BE2C (cell line): ENCODE results near the gene ITGA6.

Source experiments
- DNase-seq: peaks from one replicate; pipeline ENCODE4 v3.0.0-alpha.2; 2020
- H3K27me3 ChIP-seq: fragments of 250-450 bp; sonication (Bioruptor Pico); 2 replicates; pipeline ENCODE4 v1.5.1; 2020; ENCODE audit warnings: mild to moderate bottlenecking
- H3K36me3 ChIP-seq: fragments of 250-450 bp; sonication (Bioruptor Pico); 2 replicates; pipeline ENCODE4 v1.5.1; 2020; ENCODE audit warnings: mild to moderate bottlenecking
- H3K4me1 ChIP-seq: fragments of 250-450 bp; sonication (Bioruptor Pico); 2 replicates; pipeline ENCODE4 v1.5.1; 2020
- H3K4me3 ChIP-seq: 2 replicates; pipeline ENCODE4 v1.5.1; 2011; ENCODE audit warnings: low read depth, low read length
- H3K9me3 ChIP-seq: fragments of 250-450 bp; sonication (Bioruptor Pico); 2 replicates; pipeline ENCODE4 v1.5.1; 2020
- CTCF ChIP-seq: IDR thresholded peaks from 2 replicates; pipeline ENCODE4 v1.5.1; 2012; ENCODE audit warnings: mild to moderate bottlenecking, low read depth, low read length

Gene ITGA6

GRCh38 chr2:172412984-172413492 lies 14.3 kb upstream of the ITGA6 start:
- Histone ChIP-seq H3K4me1 (no peaks in the 10 kb centered on the region), H3K9me3 (no peaks in the 10 kb centered on the region), H3K36me3 (no peaks in the 10 kb centered on the region), H3K27me3 (no peaks in the 10 kb centered on the region), H3K4me3 (no peak overlapping the region)
- TF ChIP-seq CTCF: no peak
- DNase-seq: no peak

- H3K4me1 ChIP-seq: no peaks in the 10 kb centered on the region
- H3K36me3 ChIP-seq: no peaks in the 10 kb centered on the region
- H3K4me3 ChIP-seq: no peak overlapping the region
- no peak for TF ChIP-seq CTCF
- H3K27me3 ChIP-seq: no peaks in the 10 kb centered on the region
- H3K9me3 ChIP-seq: no peaks in the 10 kb centered on the region
- no peak for DNase-seq
These were observed 12.1 kb upstream of the ITGA6 start for GRCh38 chr2:172415157-172415864.

GRCh38 chr2:172415865-172416183 lies 11.6 kb upstream of the ITGA6 start:
- no peaks in the 10 kb centered on the region for H3K36me3 ChIP-seq
- DNase-seq: no peak
- no peak for TF ChIP-seq CTCF
- no peaks in the 10 kb centered on the region for H3K9me3 ChIP-seq
- H3K4me3 ChIP-seq: no peak overlapping the region
- no peaks in the 10 kb centered on the region for H3K4me1 ChIP-seq
- H3K27me3 ChIP-seq: no peaks in the 10 kb centered on the region

- TF ChIP-seq CTCF: no peak
- Histone ChIP-seq H3K9me3 (no peaks in the 10 kb centered on the region), H3K4me3 (no peak overlapping the region), H3K4me1 (no peaks in the 10 kb centered on the region), H3K36me3 (no peaks in the 10 kb centered on the region), H3K27me3 (no peaks in the 10 kb centered on the region)
- no peak for DNase-seq
These were observed 10.8 kb upstream of the ITGA6 start for GRCh38 chr2:172416447-172417058.

GRCh38 chr2:172420216-172420615 lies 7.2 kb upstream of the ITGA6 start:
- Histone ChIP-seq H3K4me3 (no peak overlapping the region), H3K4me1 (no peaks in the 10 kb centered on the region), H3K27me3 (no peaks in the 10 kb centered on the region), H3K9me3 (no peaks in the 10 kb centered on the region), H3K36me3 (no peaks in the 10 kb centered on the region)
- TF ChIP-seq CTCF: no peak
- DNase-seq: no peak

GRCh38 chr2:172423160-172423559 lies 4.2 kb upstream of the ITGA6 start:
- Histone ChIP-seq H3K4me1 (no peaks in the 10 kb centered on the region), H3K9me3 (no peaks in the 10 kb centered on the region), H3K4me3 (no peak overlapping the region), H3K27me3 (no peaks in the 10 kb centered on the region), H3K36me3 (no peaks in the 10 kb centered on the region)
- no peak for DNase-seq
- no peak for TF ChIP-seq CTCF
